Hepatocyte (in vitro differentiated cells): Measurements from ENCODE around the gene PRKCZ. TPM values are rescaled to one million over a fixed set of nuclear protein-coding genes. Genes with fewer than 3 reads are reported as not detected.
"Not testable (repeated sequence)": the region's sequence is repeated elsewhere in the genome, so short reads cannot be mapped to it uniquely, and the experiment has no call there.

Experiments
- DNase-seq: peaks from one replicate; pipeline ENCODE4 v3.0.0-alpha.2; 2016; ENCODE audit warnings: low spot score
- H2AFZ ChIP-seq: fragments of 200-600 bp; sonication (generic); 2 replicates; pipeline ENCODE4 v1.6.0; 2016; ENCODE audit warnings: antibody characterized with exemption, mild to moderate bottlenecking
- H3K27ac ChIP-seq: fragments of 200-600 bp; sonication (generic); 2 replicates; pipeline ENCODE4 v1.5.1; 2016; ENCODE audit warnings: mild to moderate bottlenecking
- H3K27me3 ChIP-seq: fragments of 200-600 bp; sonication (generic); 2 replicates; pipeline ENCODE4 v1.6.1; 2016
- H3K36me3 ChIP-seq: fragments of 200-600 bp; sonication (generic); replicated peaks from 2 replicates; pipeline ENCODE4 v1.5.1; 2016; ENCODE audit warnings: low read depth; ENCODE audit not compliant: insufficient read depth
- H3K4me1 ChIP-seq: fragments of 200-600 bp; sonication (generic); 2 replicates; pipeline ENCODE4 v1.5.1; 2016; ENCODE audit warnings: mild to moderate bottlenecking, moderate library complexity; ENCODE audit not compliant: insufficient read depth
- H3K4me2 ChIP-seq: fragments of 200-600 bp; sonication (generic); 2 replicates; pipeline ENCODE4 v1.6.0; 2016
- H3K4me3 ChIP-seq: fragments of 200-600 bp; sonication (generic); 2 replicates; pipeline ENCODE4 v1.5.1; 2016; ENCODE audit warnings: mild to moderate bottlenecking
- H3K79me2 ChIP-seq: fragments of 200-600 bp; sonication (generic); 2 replicates; pipeline ENCODE4 v1.6.0; 2017; ENCODE audit warnings: mild to moderate bottlenecking
- H3K9me2 ChIP-seq: fragments of 200-600 bp; sonication (generic); replicated peaks from 2 replicates; pipeline ENCODE4 v1.6.0; 2017; ENCODE audit warnings: mild to moderate bottlenecking; ENCODE audit not compliant: insufficient read depth
- H3K9me3 ChIP-seq: fragments of 200-600 bp; sonication (generic); 2 replicates; pipeline ENCODE4 v1.5.1; 2016; ENCODE audit warnings: low read depth, mild to moderate bottlenecking
- H4K20me1 ChIP-seq: fragments of 200-600 bp; sonication (generic); 2 replicates; pipeline ENCODE4 v1.6.0; 2016; ENCODE audit warnings: mild to moderate bottlenecking; ENCODE audit not compliant: insufficient read depth, poor library complexity, severe bottlenecking
- CTCF ChIP-seq: fragments of 200-600 bp; sonication (generic); IDR thresholded peaks from 2 replicates; pipeline ENCODE4 v1.5.1; 2016; ENCODE audit warnings: antibody characterized with exemption, mild to moderate bottlenecking; ENCODE audit not compliant: poor library complexity
- EZH2 ChIP-seq: fragments of 200-600 bp; sonication (generic); IDR thresholded peaks from 2 replicates; pipeline ENCODE4 v1.6.1; 2016; ENCODE audit warnings: antibody characterized with exemption, mild to moderate bottlenecking, borderline replicate concordance
- EZH2phosphoT487 ChIP-seq: fragments of 200-600 bp; sonication (generic); IDR thresholded peaks from one replicate; pipeline ENCODE4 v1.6.1; 2018; ENCODE audit warnings: antibody characterized with exemption, mild to moderate bottlenecking, low read depth, moderate library complexity; ENCODE audit not compliant: unreplicated experiment, severe bottlenecking
- WGBS: methylation state at CpG from one replicate; pipeline ENCODE4 v1.1.6; 2016; ENCODE audit warnings: low lambda C conversion rate; ENCODE audit errors: missing lambda C conversion rate; 5-methylcytosine and 5-hydroxymethylcytosine counted together
- polyA plus RNA-seq: library from polyadenylated mRNA; unstranded; fragments of >200 nt; fragmentation: Nextera tagmentation; extraction: Ambion mirVana; gene quantifications from 2 replicates; pipeline ENCODE4 v1.2.1, GENCODE V29; 2016
- total RNA-seq: library from RNA; depleted of rRNA; stranded (reverse); fragments of >200 nt; gene quantifications from 2 replicates; pipeline ENCODE4 v1.2.3, GENCODE V29; 2014

Gene PRKCZ
- total and polyA plus RNA-seq, 2 experiments from 2014 or later, result 41.0 to 52.3 TPM

DNA sequence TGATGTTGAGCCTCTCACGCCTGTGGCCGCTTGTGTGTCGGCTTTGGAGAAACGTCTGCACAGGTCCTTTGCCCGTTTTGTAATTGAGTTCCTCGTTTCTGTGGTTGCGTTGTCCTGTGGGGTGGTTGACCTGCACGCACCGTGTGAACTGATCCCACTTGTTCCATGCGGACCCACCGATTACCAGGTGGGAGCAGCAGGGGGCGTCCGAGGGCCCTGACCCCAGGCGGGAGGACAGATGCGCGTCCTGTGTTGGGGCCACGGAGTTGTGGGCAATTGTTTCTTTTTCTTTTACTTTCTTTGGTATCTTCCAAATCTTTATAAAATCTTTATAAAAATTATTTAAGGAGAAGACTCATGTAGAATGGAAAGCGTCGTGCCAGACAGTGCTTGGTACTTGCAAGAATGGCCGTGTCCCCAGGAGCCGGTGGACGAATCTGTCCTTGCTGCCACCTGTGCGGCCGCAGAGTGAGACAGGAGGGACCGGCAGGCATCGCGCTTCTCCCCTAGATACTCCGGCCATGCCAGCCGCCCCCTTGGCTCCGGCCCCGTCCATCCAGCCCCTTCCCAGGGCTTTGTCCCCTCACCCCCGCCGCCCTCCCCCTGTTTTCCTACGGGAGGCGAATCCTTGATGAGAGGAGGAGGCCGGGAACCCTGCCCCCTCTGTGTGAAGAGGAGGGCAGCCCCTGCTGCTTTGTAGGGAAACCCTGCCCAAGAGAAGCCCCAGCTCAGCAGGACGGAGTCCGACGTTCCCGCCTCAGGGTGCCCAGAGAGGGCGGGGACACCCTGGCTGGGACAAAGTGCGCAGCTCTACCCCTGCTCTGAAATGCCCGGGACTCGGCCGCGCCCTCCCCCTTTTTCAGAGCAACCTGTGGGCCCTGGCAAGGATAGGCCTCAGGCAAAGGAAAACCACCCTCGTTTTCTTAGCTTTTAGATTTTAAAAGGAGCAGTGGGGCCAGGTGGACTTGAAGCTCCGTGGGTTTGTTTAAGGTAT is 41.7 kb downstream of the PRKCZ start:
- no peak overlapping the region for H3K27ac ChIP-seq
- H3K9me2 ChIP-seq, result no peaks in the 10 kb centered on the region
- no peaks in the 10 kb centered on the region for H3K9me3 ChIP-seq
- no peaks in the 10 kb centered on the region for H4K20me1 ChIP-seq
- no peaks in the 10 kb centered on the region for H3K4me1 ChIP-seq
- peaks cover 20% of the 10 kb centered on the region for H3K79me2 ChIP-seq
- no peak overlapping the region for H3K4me2 ChIP-seq
- 72% methylated on average over 43 of the region's 48 CpGs for WGBS
- H3K36me3 ChIP-seq, result no peaks in the 10 kb centered on the region
- no peaks in the 10 kb centered on the region for H3K27me3 ChIP-seq
- no peak overlapping the region for H3K4me3 ChIP-seq
- no peak overlapping the region for H2AFZ ChIP-seq
- no peak for TF ChIP-seq EZH2phosphoT487
- TF ChIP-seq EZH2, result no peak
- TF ChIP-seq CTCF, result peak; percentile 40
- DNase-seq, result peak; percentile 34

- Histone ChIP-seq H3K9me2 (no peaks in the 10 kb centered on the region), H3K4me1 (no peaks in the 10 kb centered on the region), H3K4me3 (no peak overlapping the region), H2AFZ (no peak overlapping the region), H3K79me2 (peaks cover 20% of the 10 kb centered on the region), H3K36me3 (no peaks in the 10 kb centered on the region), H3K4me2 (no peak overlapping the region), H3K27ac (no peak overlapping the region), H3K27me3 (no peaks in the 10 kb centered on the region), H4K20me1 (no peaks in the 10 kb centered on the region), H3K9me3 (no peaks in the 10 kb centered on the region)
- 95% methylated on average over 14 of the region's 14 CpGs for WGBS
- no peak for DNase-seq
- TF ChIP-seq EZH2, result no peak
- no peak for TF ChIP-seq EZH2phosphoT487
- no peak for TF ChIP-seq CTCF
Observed at GRCh38 chr1:2093055-2093454, 42.8 kb downstream of the PRKCZ start.

GRCh38 chr1:2093636-2094035 is 43.4 kb downstream of the PRKCZ start:
- Histone ChIP-seq H3K4me2 (no peak overlapping the region), H4K20me1 (no peaks in the 10 kb centered on the region), H3K9me2 (no peaks in the 10 kb centered on the region), H3K27ac (no peak overlapping the region), H3K9me3 (no peaks in the 10 kb centered on the region), H3K36me3 (no peaks in the 10 kb centered on the region), H3K4me3 (no peak overlapping the region), H2AFZ (no peak overlapping the region), H3K79me2 (peaks cover 20% of the 10 kb centered on the region), H3K4me1 (no peaks in the 10 kb centered on the region), H3K27me3 (no peaks in the 10 kb centered on the region)
- TF ChIP-seq CTCF, result no peak
- no peak for TF ChIP-seq EZH2
- no peak for TF ChIP-seq EZH2phosphoT487
- DNase-seq, result no peak
- 97% methylated on average over 26 of the region's 26 CpGs for WGBS

DNA sequence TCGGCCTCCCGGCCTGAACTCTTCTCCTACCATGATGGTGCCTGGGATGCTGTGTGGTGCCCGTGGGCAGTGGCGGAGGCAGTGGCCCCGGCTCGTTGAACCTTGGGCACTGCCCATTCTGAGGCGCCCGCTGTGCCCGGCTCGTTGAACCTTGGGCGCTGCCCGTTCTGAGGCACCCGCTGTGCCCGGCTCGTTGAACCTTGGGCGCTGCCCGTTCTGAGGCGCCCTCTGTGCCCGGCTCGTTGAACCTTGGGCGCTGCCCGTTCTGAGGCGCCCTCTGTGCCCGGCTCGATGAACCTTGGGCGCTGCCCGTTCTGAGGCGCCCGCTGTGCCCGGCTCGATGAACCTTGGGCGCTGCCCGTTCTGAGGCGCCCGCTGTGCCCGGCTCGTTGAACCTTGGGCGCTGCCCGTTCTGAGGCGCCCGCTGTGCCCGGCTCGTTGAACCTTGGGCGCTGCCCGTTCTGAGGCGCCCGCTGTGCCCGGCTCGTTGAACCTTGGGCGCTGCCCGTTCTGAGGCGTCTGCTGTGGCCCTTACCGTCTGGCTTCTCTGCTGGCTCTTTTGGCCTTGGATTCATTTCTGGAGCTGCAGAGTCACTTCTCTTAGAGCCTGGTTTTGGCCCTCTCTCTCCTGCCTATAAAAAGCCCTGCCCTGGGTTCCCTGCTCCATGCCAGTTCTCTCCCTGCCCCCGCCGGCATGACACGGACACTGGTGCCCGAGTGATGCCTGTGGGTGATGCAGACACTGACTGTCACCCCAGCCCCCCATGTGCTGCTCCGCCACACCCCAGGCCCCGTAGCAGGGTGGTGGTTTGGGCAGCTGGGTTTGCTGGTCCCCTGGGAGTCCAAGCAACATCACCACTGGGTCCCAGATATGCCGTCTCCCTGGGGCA is 44.3 kb downstream of the PRKCZ start:
- H3K79me2 ChIP-seq, result peaks cover 20% of the 10 kb centered on the region
- not testable (repeated sequence) for H3K9me2 ChIP-seq, DNase-seq, H3K4me2 ChIP-seq, H4K20me1 ChIP-seq, H3K36me3 ChIP-seq, H3K27ac ChIP-seq, H3K4me1 ChIP-seq, H3K27me3 ChIP-seq, H2AFZ ChIP-seq, H3K9me3 ChIP-seq, H3K4me3 ChIP-seq
- 97% methylated on average over 34 of the region's 60 CpGs for WGBS
